Stimulated activated CD8-positive, alpha-beta memory T cell treated with anti-CD3 and anti-CD28 coated beads, Interleukin-4, amount 100 ng/mL, for 48 hours (primary cell): Measurements from ENCODE around the gene ESPN.
"Not testable (repeated sequence)": the region's sequence is repeated elsewhere in the genome, so short reads cannot be mapped to it uniquely, and the experiment has no call there.

Source experiments
- DNase-seq: peaks from one replicate; pipeline ENCODE4 v3.0.0-alpha.2; 2020

ESPN gene, protein sequence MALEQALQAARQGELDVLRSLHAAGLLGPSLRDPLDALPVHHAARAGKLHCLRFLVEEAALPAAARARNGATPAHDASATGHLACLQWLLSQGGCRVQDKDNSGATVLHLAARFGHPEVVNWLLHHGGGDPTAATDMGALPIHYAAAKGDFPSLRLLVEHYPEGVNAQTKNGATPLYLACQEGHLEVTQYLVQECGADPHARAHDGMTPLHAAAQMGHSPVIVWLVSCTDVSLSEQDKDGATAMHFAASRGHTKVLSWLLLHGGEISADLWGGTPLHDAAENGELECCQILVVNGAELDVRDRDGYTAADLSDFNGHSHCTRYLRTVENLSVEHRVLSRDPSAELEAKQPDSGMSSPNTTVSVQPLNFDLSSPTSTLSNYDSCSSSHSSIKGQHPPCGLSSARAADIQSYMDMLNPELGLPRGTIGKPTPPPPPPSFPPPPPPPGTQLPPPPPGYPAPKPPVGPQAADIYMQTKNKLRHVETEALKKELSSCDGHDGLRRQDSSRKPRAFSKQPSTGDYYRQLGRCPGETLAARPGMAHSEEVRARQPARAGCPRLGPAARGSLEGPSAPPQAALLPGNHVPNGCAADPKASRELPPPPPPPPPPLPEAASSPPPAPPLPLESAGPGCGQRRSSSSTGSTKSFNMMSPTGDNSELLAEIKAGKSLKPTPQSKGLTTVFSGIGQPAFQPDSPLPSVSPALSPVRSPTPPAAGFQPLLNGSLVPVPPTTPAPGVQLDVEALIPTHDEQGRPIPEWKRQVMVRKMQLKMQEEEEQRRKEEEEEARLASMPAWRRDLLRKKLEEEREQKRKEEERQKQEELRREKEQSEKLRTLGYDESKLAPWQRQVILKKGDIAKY

GRCh38 chr1:6424619-6425593 lies at the start of gene ESPN:
TSS of gene ESPN (plus strand) at chr1:6424776. CDS start at chr1:6424956, 180 bp downstream.
- no peak for DNase-seq

GRCh38 chr1:6378096-6378746 lies 46.4 kb upstream of the ESPN start:
- DNase-seq = no peak

- no peak for DNase-seq
These were observed 44.5 kb upstream of the ESPN start for GRCh38 chr1:6380037-6380436.

DNA sequence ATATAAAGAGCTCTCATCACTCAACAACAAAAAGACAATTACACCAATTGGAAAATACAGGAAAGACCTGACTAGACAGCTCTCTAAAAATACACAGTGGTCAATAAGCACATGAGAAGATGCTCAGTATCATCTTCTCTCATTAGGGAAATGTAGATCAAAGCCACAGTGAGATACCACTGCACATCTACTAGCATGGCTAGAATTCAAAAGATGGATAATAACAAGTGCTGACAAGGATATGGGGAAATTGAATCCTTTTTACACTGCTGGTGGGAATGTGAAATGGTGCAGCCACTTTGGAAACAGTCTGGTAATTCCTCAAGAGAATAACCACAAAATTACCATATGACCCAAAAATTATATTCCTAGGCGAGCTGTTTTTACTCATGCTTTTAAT lies 40.4 kb upstream of the ESPN start:
- DNase-seq = no peak

- DNase-seq = no peak
These were observed 39.6 kb upstream of the ESPN start for GRCh38 chr1:6384962-6385361.

DNA sequence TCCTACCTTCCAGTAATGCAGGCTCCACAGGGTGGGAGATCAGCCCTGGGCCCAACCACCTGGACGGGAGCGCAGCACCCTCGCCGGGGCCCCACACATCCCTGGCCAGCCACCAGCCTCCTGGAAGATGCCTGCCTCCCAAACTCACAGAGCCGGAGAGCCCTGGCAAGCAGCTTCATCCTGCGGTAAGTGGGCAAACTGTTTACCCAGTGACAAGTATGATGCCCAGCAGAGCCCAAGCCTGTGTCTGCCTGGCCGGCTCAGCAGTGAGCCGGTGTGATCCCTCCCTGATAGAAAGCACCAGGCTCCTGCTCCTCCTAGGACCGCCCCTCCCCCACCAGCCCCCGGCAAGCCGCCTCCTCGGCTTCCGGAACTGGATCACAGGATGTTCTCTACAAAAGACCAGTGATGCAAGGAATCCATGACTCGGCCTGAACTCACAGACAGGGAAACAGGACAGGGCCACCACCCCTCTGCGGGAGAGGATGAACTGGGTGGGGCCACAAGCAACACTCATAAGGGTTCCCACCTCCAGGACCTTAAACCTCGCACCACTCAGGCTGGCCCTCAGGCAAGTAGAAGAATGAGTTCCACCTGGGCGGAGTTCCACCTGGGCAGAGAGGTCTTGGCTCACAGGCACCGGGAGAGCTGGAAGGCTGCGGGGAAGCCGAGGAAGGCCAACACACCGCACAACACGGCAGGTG lies 38.9 kb upstream of the ESPN start:
- no peak for DNase-seq

DNA sequence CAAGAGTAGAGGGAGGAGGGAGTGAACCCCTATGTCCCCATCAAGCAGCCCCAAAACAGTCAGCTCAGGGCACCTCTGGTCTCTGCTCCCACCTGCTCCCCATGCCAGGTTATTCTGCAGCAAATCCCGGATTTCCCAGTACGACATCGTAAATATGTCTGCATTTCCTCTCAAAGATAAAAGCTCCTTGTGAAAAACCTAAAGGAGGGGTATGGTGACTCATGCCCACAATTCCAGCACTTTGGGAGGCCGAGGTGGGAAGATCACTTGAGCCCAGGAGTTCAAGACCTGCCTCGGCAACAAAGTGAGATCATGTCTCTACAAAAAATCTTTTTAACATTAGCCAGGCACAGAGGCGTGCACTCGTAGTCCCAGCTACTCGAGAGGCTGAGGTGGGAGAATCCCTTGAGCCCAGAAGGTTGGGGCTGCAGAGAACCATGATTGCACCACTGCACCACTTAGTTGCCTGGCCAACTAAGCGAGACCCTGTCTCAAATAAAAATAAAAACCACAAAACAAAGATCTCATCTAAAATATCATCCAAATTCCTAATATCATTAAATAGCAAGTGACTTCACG lies 38.1 kb upstream of the ESPN start:
- no peak for DNase-seq

- no peak for DNase-seq
These were observed 34.6 kb upstream of the ESPN start for GRCh38 chr1:6389971-6390370.

DNA sequence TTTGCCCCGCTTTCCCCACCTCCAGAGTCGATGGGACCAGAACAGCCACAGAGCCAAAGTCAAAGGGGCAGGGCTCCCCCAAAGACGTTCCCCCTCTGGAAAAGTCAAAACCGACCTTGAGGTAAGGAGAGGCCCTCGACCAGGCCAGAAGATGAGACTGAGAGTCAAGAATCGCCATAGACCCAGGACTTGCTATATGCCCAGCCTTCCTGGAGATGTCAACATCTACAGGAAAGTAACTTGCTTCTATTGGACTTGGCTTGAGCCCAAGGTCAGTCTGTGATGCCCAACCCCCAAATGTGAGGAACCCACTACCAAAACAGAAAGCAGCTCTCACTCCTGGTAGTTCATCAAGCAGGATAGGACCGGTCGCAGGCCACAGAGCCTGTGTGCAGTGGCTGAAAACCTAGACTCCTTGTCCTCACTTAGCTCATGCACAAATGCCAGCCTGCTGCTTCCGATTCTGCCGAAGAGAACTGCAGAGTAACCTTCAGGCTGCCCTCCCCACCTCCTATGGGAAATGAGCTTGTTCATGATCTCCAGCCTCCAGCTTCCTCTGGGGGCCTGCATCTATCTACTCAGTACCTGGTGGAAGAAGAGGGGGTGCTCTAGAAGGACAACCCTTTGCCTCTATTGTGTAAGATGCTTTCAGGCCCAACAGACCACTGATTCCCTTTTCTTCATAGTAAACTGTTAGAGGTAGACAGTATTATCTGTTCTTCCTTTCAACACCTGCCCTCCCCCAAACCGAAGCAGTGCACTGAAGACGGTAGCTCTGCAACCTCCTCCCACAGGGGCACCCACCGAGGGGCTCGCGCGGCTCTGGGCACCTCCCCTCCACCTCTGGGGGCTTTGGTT lies 32.4 kb upstream of the ESPN start:
- peak; percentile 38 for DNase-seq

GRCh38 chr1:6392809-6393399 lies 31.7 kb upstream of the ESPN start:
- DNase-seq = no peak

DNA sequence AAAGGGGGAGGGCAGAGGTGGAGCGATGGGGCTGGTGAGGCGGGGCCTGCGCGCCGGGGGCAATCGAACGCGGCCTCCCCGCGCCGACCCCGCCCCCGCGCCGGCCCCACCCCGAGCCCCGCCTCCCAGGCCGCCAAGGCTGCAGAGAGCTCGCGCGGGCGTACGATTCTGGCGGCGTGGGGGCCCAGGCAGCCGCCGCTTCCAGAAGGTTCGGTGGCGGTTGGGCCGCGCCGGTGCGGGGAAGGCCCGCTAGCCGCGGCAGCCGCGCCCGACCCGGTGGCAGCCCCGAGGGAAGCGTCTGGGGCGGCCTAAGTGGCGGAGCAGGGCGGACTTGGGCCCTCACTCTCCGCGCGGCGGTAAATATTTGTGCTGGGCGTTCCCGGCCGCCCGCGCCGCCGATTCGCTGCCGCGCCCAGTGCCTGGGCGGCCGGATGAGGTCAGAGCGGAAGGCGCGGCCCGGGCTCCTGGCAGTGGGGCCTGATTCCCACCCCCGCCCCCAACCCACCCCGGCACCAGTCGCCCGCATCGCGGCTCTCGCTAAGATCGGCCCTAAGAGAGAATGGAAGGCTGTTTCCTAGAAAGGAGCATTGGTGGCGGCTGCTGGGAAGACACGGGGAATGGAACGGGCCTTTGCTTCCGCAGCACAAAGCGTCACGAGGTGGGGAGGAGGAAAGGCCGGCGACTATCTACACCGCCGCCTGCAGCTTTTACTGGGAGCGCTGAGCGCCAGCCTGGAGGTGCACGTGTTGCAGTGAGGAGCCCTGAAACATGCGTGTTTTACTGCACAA lies 31.0 kb upstream of the ESPN start, which contains the start of gene ACOT7:
Gene ACOT7, minus strand, starts transcription at position 368 of the 788 bp plus-strand sequence. CDS start 368 bp downstream, outside the sequence.
- DNase-seq = peak; percentile 92

DNA sequence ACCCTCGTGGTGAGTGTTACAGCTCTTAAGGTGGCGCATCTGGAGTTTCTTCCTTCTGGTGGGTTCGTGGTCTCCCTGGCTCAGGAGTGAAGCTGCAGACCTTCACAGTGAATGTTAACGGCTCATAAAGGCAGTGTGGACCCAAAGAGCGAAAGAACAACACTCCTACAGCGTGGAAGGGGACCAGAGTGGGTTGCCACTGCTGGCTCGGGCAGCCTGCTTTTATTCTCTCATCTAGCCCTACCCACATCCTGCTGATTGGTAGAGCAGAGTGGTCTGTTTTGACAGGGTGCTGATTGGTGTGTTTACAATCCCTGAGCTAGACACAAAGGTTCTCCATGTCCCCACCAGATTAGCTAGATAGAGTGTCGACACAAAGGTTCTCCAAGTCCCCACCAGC lies 29.4 kb upstream of the ESPN start:
- not testable (repeated sequence) for DNase-seq

- DNase-seq = not testable (repeated sequence)
These were observed 28.8 kb upstream of the ESPN start for GRCh38 chr1:6395781-6396244.

- DNase-seq = no peak
These were observed 27.6 kb upstream of the ESPN start for GRCh38 chr1:6396998-6397397.

GRCh38 chr1:6397844-6398441 lies 26.6 kb upstream of the ESPN start:
- DNase-seq = no peak

GRCh38 chr1:6399294-6399693 lies 25.3 kb upstream of the ESPN start:
- no peak for DNase-seq

DNA sequence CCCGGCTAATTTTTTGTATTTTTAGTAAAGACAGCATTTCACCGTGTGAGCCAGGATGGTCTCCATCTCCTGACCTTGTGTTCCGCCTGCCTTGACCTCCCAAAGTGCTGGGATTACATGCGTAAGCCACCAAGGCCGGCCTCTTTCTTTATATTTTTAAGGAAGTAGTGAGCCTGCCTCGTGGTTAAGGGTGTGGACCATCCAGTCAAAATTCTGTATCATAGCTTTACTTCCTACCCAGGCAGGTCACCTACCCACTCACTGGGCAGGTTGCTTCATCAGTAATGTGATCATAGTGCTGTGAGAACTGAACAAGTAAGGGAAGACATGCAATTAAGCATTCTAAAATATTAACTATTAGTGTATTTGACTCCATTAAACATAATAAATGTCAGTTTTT lies 22.9 kb upstream of the ESPN start:
- DNase-seq = no peak

- DNase-seq = no peak
These were observed 16.6 kb upstream of the ESPN start for GRCh38 chr1:6408023-6408422.
